ENCODE data around the gene BNC2.

- TF ChIP-seq GATA2 (IDR thresholded peaks at IDR 0.05; ENCODE audit: low read depth, low read length): no peak
- no peak for TF ChIP-seq GATA3 (IDR thresholded peaks at IDR 0.05; ENCODE audit: low read depth, low read length)
Observed at GRCh38 chr9:16563446-16563845, 307.0 kb downstream of the BNC2 start.
